Activated CD8-positive, alpha-beta T cell treated with anti-CD3 and anti-CD28 coated beads, Interleukin-2, amount 10 ng/mL, durations not matched to agents 7 days and 5 days (primary cell): ENCODE measurements around the gene DNAJC8. TPM values are rescaled to one million over a fixed set of nuclear protein-coding genes. Genes with fewer than 3 reads are reported as not detected.

Source experiments
- ATAC-seq: fragments of 150-1000 bp; cut with Tn5 transposase; one replicate; pipeline ENCODE4 v1.10.0; 2021; ENCODE audit warnings: moderate library complexity
- CTCF ChIA-PET: fragments of 350-600 bp; sonication (Branson Sonifier 250); formaldehyde crosslinking; loops from one replicate; lab custom pipeline; 2021; ENCODE audit warnings: antibody characterized with exemption; lab: Charles Lee
- POLR2A ChIA-PET: fragments of 350-600 bp; sonication (Branson Sonifier 250); formaldehyde crosslinking; loops from one replicate; lab custom pipeline; 2021; ENCODE audit warnings: antibody characterized with exemption; lab: Charles Lee
- DNase-seq: peaks from one replicate; pipeline ENCODE4 v3.0.0-alpha.2; 2020
- H3K27ac Mint-ChIP-seq: one replicate; pipeline ENCODE4 v1.8.0; 2021; ENCODE audit warnings: mild to moderate bottlenecking, mixed read lengths
- H3K27me3 Mint-ChIP-seq: one replicate; pipeline ENCODE4 v1.8.0; 2021; ENCODE audit warnings: low read depth, mixed read lengths
- H3K36me3 Mint-ChIP-seq: one replicate; pipeline ENCODE4 v1.8.0; 2021; ENCODE audit warnings: low read depth, mixed read lengths
- H3K4me1 Mint-ChIP-seq: one replicate; pipeline ENCODE4 v1.8.0; 2021; ENCODE audit warnings: low read depth, mixed read lengths
- H3K4me3 Mint-ChIP-seq: one replicate; pipeline ENCODE4 v1.8.0; 2021; ENCODE audit warnings: mild to moderate bottlenecking, mixed read lengths
- H3K9me3 Mint-ChIP-seq: one replicate; pipeline ENCODE4 v1.8.0; 2022; ENCODE audit warnings: mixed read lengths; ENCODE audit not compliant: insufficient read depth
- total RNA-seq, 2 experiments: library from RNA; stranded (reverse); gene quantifications; one replicate each; pipeline ENCODE4 v1.2.3, GENCODE V29; 2021

DNAJC8 gene
- total RNA-seq, 2 experiments from 2014 or later = 121 to 124 TPM

- ChIA-PET CTCF (interaction anchor here (2.1 kb wide), 1 partner anchor 72 kb away, joined by 9 read pairs; no protein-coding TSS in a partner anchor), POLR2A (interaction anchor here (0.6 kb wide), 1 partner anchor 44 kb away, joined by 5 read pairs; no protein-coding TSS in a partner anchor)
- Mint-ChIP-seq H3K27me3 (peaks cover 30% of the 10 kb centered on the region), H3K27ac (no peak overlapping the region), H3K9me3 (peaks cover 10% of the 10 kb centered on the region), H3K36me3 (no peaks in the 10 kb centered on the region), H3K4me1 (peaks cover 21% of the 10 kb centered on the region), H3K4me3 (no peak overlapping the region)
- DNase-seq (no peak), ATAC-seq (no peak)
Measured at GRCh38 chr1:28163496-28164161, 69.2 kb downstream of the DNAJC8 start.

GRCh38 chr1:28162151-28162550, 70.7 kb downstream of the DNAJC8 start:
- peaks cover 13% of the 10 kb centered on the region for H3K4me1 Mint-ChIP-seq
- H3K9me3 Mint-ChIP-seq = peaks cover 7% of the 10 kb centered on the region
- no peak for DNase-seq
- ChIA-PET CTCF (interaction anchor here (1.2 to 1.7 kb wide), 2 partner anchors 44 to 71 kb away, joined by 3 to 8 read pairs; no protein-coding TSS in a partner anchor), POLR2A (interaction anchor here (1.4 kb wide), 1 partner anchor 74 kb away, joined by 3 read pairs; the partner anchor contains the start of gene EYA3)
- H3K36me3 Mint-ChIP-seq = no peaks in the 10 kb centered on the region
- no peak overlapping the region for H3K27ac Mint-ChIP-seq
- H3K27me3 Mint-ChIP-seq = peaks cover 33% of the 10 kb centered on the region
- no peak overlapping the region for H3K4me3 Mint-ChIP-seq
- no peak for ATAC-seq

- DNase-seq (no peak), ATAC-seq (no peak)
- peaks cover 7% of the 10 kb centered on the region for H3K9me3 Mint-ChIP-seq
- H3K4me1 Mint-ChIP-seq = peaks cover 10% of the 10 kb centered on the region
- peaks cover 29% of the 10 kb centered on the region for H3K27me3 Mint-ChIP-seq
- POLR2A ChIA-PET = interaction anchor here (1.4 kb wide), 1 partner anchor 73 kb away, joined by 3 read pairs; the partner anchor contains the start of gene EYA3
- H3K4me3 Mint-ChIP-seq = no peak overlapping the region
- no peaks in the 10 kb centered on the region for H3K36me3 Mint-ChIP-seq
- no peak overlapping the region for H3K27ac Mint-ChIP-seq
- CTCF ChIA-PET = interaction anchor here (1.2 to 1.7 kb wide), 3 partner anchors 10 to 70 kb away, joined by 3 to 8 read pairs (median 3); no protein-coding TSS in a partner anchor
Measured at GRCh38 chr1:28161751-28162150, 71.1 kb downstream of the DNAJC8 start.

GRCh38 chr1:28160782-28161266, 72.0 kb downstream of the DNAJC8 start:
- Mint-ChIP-seq H3K9me3 (peaks cover 1% of the 10 kb centered on the region), H3K4me1 (peaks cover 10% of the 10 kb centered on the region), H3K36me3 (no peaks in the 10 kb centered on the region), H3K27ac (no peak overlapping the region), H3K27me3 (peaks cover 27% of the 10 kb centered on the region), H3K4me3 (no peak overlapping the region)
- DNase-seq (no peak), ATAC-seq (no peak)
- CTCF ChIA-PET = interaction anchor here (1.0 to 1.7 kb wide), 3 partner anchors 9 to 69 kb away, joined by 3 to 8 read pairs (median 3); no protein-coding TSS in a partner anchor
- POLR2A ChIA-PET = no interaction called here

- Mint-ChIP-seq H3K9me3 (no peaks in the 10 kb centered on the region), H3K36me3 (no peaks in the 10 kb centered on the region), H3K4me1 (peaks cover 10% of the 10 kb centered on the region), H3K27ac (no peak overlapping the region), H3K27me3 (peaks cover 33% of the 10 kb centered on the region), H3K4me3 (no peak overlapping the region)
- DNase-seq (no peak), ATAC-seq (no peak)
- ChIA-PET POLR2A (no interaction called here), CTCF (no interaction called here)
Measured at GRCh38 chr1:28159680-28160079, 73.1 kb downstream of the DNAJC8 start.

- ChIA-PET CTCF (no interaction called here), POLR2A (no interaction called here)
- ATAC-seq (no peak), DNase-seq (no peak)
- Mint-ChIP-seq H3K27ac (no peak overlapping the region), H3K27me3 (peaks cover 34% of the 10 kb centered on the region), H3K36me3 (no peaks in the 10 kb centered on the region), H3K4me3 (no peak overlapping the region), H3K4me1 (peaks cover 10% of the 10 kb centered on the region), H3K9me3 (no peaks in the 10 kb centered on the region)
Measured at GRCh38 chr1:28159243-28159642, 73.6 kb downstream of the DNAJC8 start.

GRCh38 chr1:28157894-28158293, 74.9 kb downstream of the DNAJC8 start:
- Mint-ChIP-seq H3K27ac (no peak overlapping the region), H3K4me3 (no peak overlapping the region), H3K4me1 (peaks cover 10% of the 10 kb centered on the region), H3K36me3 (no peaks in the 10 kb centered on the region), H3K27me3 (peaks cover 32% of the 10 kb centered on the region), H3K9me3 (no peaks in the 10 kb centered on the region)
- no peak for ATAC-seq
- no peak for DNase-seq
- ChIA-PET POLR2A (no interaction called here), CTCF (no interaction called here)

GRCh38 chr1:28156821-28157220, 76.0 kb downstream of the DNAJC8 start:
- Mint-ChIP-seq H3K4me3 (no peak overlapping the region), H3K36me3 (no peaks in the 10 kb centered on the region), H3K4me1 (peaks cover 9% of the 10 kb centered on the region), H3K27me3 (peaks cover 28% of the 10 kb centered on the region), H3K27ac (no peak overlapping the region), H3K9me3 (no peaks in the 10 kb centered on the region)
- ATAC-seq = no peak
- no peak for DNase-seq
- ChIA-PET CTCF (no interaction called here), POLR2A (no interaction called here)

- Mint-ChIP-seq H3K4me3 (no peak overlapping the region), H3K36me3 (no peaks in the 10 kb centered on the region), H3K27me3 (peaks cover 23% of the 10 kb centered on the region), H3K9me3 (no peaks in the 10 kb centered on the region), H3K4me1 (no peaks in the 10 kb centered on the region), H3K27ac (no peak overlapping the region)
- CTCF ChIA-PET = interaction anchor here (1.1 kb wide), 1 partner anchor 14 kb away, joined by 5 read pairs; no protein-coding TSS in a partner anchor
- DNase-seq (no peak), ATAC-seq (no peak)
- POLR2A ChIA-PET = no interaction called here
Measured at GRCh38 chr1:28155628-28156027, 77.2 kb downstream of the DNAJC8 start.

GRCh38 chr1:28154078-28154594, 78.7 kb downstream of the DNAJC8 start:
- CTCF ChIA-PET = interaction anchor here (0.6 kb wide), 1 partner anchor 130 kb away, joined by 3 read pairs; no protein-coding TSS in a partner anchor
- no peaks in the 10 kb centered on the region for H3K4me1 Mint-ChIP-seq
- ATAC-seq = no peak
- H3K27me3 Mint-ChIP-seq = peaks cover 21% of the 10 kb centered on the region
- no peak overlapping the region for H3K4me3 Mint-ChIP-seq
- no peak overlapping the region for H3K27ac Mint-ChIP-seq
- H3K36me3 Mint-ChIP-seq = no peaks in the 10 kb centered on the region
- no peak for DNase-seq
- H3K9me3 Mint-ChIP-seq = no peaks in the 10 kb centered on the region
- POLR2A ChIA-PET = no interaction called here
